DMS53 treated with DMSO at 0.1 percent for 48 hours (cell line): ENCODE results near the gene CACNA1E.
A peak's percentile ranks its signal among the peaks of the same experiment; 100 is the strongest.
"Not testable (repeated sequence)": the region's sequence is repeated elsewhere in the genome, so short reads cannot be mapped to it uniquely, and the experiment has no call there.

Experiments
- DNase-seq: peaks from one replicate; lab custom pipeline; 2025; ENCODE audit not compliant: unreplicated experiment; lab: John Stamatoyannopoulos, UW

Gene CACNA1E

GRCh38 chr1:181514298-181515290, 31.3 kb downstream of the CACNA1E start:
- DNase-seq = peak; percentile 93

- no peak for DNase-seq
These were observed 33.4 kb downstream of the CACNA1E start for GRCh38 chr1:181516706-181517105.

GRCh38 chr1:181517181-181517875, 34.0 kb downstream of the CACNA1E start:
- DNase-seq = no peak

- DNase-seq = no peak
These were observed 34.8 kb downstream of the CACNA1E start for GRCh38 chr1:181518152-181518551.

GRCh38 chr1:181522864-181523263, 39.5 kb downstream of the CACNA1E start:
- no peak for DNase-seq

GRCh38 chr1:181525104-181525721, 41.9 kb downstream of the CACNA1E start:
- DNase-seq = peak; percentile 4

- DNase-seq = not testable (repeated sequence)
These were observed 44.9 kb downstream of the CACNA1E start for GRCh38 chr1:181528241-181528640.

- DNase-seq = no peak
These were observed 48.1 kb downstream of the CACNA1E start for GRCh38 chr1:181531441-181531840.

- no peak for DNase-seq
These were observed 48.8 kb downstream of the CACNA1E start for GRCh38 chr1:181531951-181532600.

- no peak for DNase-seq
These were observed 55.5 kb downstream of the CACNA1E start for GRCh38 chr1:181538836-181539235.

GRCh38 chr1:181541458-181541857, 58.1 kb downstream of the CACNA1E start:
- DNase-seq = no peak

GRCh38 chr1:181541947-181542346, 58.6 kb downstream of the CACNA1E start:
- DNase-seq = no peak

- not testable (repeated sequence) for DNase-seq
These were observed 59.1 kb downstream of the CACNA1E start for GRCh38 chr1:181542406-181542805.

- DNase-seq = no peak
These were observed 62.1 kb downstream of the CACNA1E start for GRCh38 chr1:181545395-181545794.

- DNase-seq = no peak
These were observed 65.2 kb downstream of the CACNA1E start for GRCh38 chr1:181548497-181548896.

GRCh38 chr1:181551249-181551648, 67.9 kb downstream of the CACNA1E start:
- no peak for DNase-seq

GRCh38 chr1:181551754-181552153, 68.4 kb downstream of the CACNA1E start:
- no peak for DNase-seq

GRCh38 chr1:181554465-181554864, 71.1 kb downstream of the CACNA1E start:
- DNase-seq = no peak

GRCh38 chr1:181556631-181557030, 73.3 kb downstream of the CACNA1E start:
- DNase-seq = no peak

GRCh38 chr1:181557313-181557712, 74.0 kb downstream of the CACNA1E start:
- DNase-seq = no peak

- no peak for DNase-seq
These were observed 75.1 kb downstream of the CACNA1E start for GRCh38 chr1:181558416-181558815.
